HG02798 (cell line): ENCODE data around the gene CASS4.
"Not testable (repeated sequence)": the region's sequence is repeated elsewhere in the genome, so short reads cannot be mapped to it uniquely, and the experiment has no call there.

Experiments used
- ATAC-seq: cut with Tn5 transposase; IDR thresholded peaks from one replicate; pipeline ENCODE4 v1.9.1; 2021; ENCODE audit warnings: mild to moderate bottlenecking; ENCODE audit not compliant: unreplicated experiment, poor library complexity

CASS4 gene, protein sequence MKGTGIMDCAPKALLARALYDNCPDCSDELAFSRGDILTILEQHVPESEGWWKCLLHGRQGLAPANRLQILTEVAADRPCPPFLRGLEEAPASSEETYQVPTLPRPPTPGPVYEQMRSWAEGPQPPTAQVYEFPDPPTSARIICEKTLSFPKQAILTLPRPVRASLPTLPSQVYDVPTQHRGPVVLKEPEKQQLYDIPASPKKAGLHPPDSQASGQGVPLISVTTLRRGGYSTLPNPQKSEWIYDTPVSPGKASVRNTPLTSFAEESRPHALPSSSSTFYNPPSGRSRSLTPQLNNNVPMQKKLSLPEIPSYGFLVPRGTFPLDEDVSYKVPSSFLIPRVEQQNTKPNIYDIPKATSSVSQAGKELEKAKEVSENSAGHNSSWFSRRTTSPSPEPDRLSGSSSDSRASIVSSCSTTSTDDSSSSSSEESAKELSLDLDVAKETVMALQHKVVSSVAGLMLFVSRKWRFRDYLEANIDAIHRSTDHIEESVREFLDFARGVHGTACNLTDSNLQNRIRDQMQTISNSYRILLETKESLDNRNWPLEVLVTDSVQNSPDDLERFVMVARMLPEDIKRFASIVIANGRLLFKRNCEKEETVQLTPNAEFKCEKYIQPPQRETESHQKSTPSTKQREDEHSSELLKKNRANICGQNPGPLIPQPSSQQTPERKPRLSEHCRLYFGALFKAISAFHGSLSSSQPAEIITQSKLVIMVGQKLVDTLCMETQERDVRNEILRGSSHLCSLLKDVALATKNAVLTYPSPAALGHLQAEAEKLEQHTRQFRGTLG

DNA sequence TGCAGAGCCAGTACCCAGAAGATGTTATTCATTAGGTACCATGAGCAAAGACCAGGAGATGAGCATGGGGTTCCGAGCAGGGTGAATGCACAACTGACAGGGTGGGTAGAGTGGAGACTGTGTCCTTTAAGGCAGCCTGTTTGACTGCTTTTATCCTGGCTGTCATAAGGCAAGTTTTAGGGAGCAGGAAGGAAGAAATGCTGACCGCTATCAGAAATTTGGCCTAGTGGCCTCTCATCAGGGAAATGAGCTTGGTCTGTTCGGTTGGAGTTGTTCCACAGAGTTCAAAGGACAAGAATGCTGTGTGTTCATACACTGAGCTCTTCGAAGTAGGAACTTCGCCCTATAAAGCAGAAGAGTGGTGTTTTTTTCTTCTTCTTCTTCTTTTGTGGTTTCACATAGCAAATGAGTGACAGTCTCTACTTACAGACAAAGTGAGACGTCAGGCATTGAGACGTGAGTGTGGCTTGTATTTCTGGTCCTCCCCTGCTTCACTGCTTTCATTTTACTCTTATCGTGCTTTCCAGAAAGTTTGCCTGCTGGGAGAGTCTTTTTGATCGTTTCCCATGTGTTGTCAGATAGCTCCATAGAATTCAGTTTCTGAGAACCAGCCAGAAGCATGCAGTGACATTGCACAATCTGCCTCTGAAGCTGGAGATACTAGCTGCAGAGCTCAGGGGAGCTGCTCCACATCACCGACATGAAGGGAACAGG, at the start of gene CASS4:
CASS4 (plus strand) TSS at position 502 of the 714 bp plus-strand sequence; CDS start at position 701, 199 bp downstream.
- ATAC-seq: peak; percentile 57

- no peak for ATAC-seq
Observed at GRCh38 chr20:56362833-56363413, 49.1 kb upstream of the CASS4 start.

- no peak for ATAC-seq
Observed at GRCh38 chr20:56363491-56363890, 48.6 kb upstream of the CASS4 start.

GRCh38 chr20:56368351-56369134, 43.5 kb upstream of the CASS4 start:
- ATAC-seq: no peak

DNA sequence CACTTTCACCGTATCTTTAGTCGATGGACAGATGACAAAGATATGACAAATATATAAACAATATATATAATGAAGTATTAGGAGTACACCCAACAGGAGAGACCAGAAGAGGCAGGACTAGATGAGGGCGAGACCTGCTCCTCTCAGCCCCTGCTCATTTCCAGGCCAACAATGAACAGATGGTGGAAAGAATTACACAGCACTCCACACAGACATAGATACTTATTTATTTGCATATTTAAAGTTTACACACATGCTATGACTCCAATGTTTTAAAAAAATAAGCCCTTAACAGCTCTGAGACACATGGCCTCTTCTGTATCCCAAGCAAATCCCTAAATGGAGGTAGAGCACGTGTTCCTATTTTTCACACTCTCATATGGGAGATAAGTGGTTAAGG, 42.9 kb upstream of the CASS4 start:
- ATAC-seq: no peak

DNA sequence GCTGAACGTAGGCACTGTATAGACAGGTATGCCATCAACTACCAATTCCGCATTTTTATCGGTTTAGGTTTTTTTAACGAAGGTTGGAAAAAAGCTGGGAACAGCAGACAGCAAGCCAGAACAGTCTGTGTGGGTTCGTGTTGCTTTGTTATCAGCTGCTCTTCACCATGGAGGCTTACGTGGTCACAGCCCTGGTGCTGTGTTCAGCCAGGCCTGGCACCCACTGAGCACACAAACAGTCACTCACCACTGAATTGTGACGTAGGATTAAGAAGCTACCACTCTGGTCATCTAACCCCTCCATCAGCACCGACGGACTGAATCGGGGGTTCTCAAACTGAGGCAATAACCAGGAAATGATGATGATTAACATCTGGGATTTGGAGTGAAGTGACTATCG, 40.1 kb upstream of the CASS4 start:
- no peak for ATAC-seq

- ATAC-seq: no peak
Observed at GRCh38 chr20:56372850-56373249, 39.2 kb upstream of the CASS4 start.

GRCh38 chr20:56373942-56374341, 38.1 kb upstream of the CASS4 start:
- no peak for ATAC-seq

- ATAC-seq: no peak
Observed at GRCh38 chr20:56376331-56376730, 35.7 kb upstream of the CASS4 start.

DNA sequence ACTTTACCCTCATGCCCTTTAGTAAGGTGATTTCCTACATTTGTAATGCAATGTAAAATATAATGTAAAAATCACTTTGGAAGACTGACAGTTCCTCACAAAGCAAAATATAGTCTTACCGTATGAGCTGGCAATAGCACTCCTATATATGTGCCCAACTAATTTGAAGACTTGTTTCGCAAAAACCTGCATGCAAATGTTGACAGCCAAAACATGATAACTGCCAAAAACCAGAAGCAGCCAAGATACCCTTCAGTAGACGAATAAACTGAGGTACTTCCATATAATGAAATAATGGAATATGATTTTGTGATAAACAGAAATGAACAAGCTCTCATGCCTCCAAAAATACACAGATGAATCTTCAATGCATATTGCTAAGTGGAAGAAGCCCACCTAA, 33.7 kb upstream of the CASS4 start:
- no peak for ATAC-seq

GRCh38 chr20:56380375-56380774, 31.7 kb upstream of the CASS4 start:
- ATAC-seq: no peak

DNA sequence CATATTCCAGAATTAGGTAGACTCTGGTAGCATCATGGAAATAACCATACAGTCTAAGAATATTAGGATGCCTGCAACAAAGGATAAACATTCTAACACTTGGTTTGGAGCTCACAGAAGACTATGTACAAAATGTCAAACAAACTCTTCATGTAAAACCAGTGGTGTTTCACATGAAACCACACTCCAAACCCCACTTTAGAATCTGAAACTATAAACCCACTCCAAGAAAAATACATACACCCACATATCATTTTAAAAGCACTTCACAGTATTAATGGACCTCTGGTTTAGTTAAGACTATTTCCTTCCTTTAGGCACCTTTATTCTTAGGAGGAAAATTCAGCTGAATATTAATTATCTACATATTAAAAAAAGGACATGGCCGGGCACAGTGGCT, 30.6 kb upstream of the CASS4 start:
- ATAC-seq: peak; percentile 52

- no peak for ATAC-seq
Observed at GRCh38 chr20:56382696-56383095, 29.4 kb upstream of the CASS4 start.

GRCh38 chr20:56383334-56383733, 28.7 kb upstream of the CASS4 start:
- ATAC-seq: no peak

GRCh38 chr20:56385130-56385529, 26.9 kb upstream of the CASS4 start:
- no peak for ATAC-seq

- no peak for ATAC-seq
Observed at GRCh38 chr20:56386219-56386618, 25.8 kb upstream of the CASS4 start.

- no peak for ATAC-seq
Observed at GRCh38 chr20:56388882-56389281, 23.2 kb upstream of the CASS4 start.

DNA sequence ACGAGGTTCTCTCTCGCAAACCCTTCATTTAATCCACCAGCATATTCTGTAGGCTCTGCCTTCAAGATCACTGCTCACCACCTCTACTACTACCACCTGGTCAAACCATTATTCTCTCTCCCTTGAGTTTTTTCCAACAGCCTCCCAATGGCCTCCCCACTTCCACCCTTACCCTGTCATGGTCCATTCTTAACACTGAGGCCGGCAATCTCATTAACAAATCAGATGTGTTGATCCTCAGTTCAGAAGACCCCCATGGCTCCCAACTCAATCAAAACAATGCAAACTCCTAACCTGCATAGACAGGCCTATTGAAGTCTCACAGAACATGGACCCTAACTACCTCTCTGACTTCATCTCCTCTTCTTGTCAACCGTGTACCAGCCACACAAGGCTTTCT, 22.3 kb upstream of the CASS4 start:
- ATAC-seq: no peak

DNA sequence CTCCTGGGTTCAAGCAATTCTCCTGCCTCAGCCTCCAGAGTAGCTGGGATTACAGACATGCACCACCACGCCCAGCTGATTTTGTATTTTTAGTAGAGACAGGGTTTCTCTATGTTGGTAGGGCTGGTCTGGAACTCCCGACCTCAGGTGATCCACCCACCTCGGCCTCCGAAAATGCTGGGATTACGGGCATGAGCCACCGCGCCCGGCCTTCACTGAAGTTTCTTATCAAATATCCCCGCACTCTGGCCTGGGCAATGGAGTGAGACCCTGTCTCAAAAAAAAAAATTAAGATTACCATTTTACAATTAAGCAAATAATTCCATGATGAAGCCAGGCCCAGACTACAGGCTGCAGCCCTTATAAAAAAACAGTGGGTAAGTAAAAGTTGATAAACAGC, 21.7 kb upstream of the CASS4 start:
- not testable (repeated sequence) for ATAC-seq

DNA sequence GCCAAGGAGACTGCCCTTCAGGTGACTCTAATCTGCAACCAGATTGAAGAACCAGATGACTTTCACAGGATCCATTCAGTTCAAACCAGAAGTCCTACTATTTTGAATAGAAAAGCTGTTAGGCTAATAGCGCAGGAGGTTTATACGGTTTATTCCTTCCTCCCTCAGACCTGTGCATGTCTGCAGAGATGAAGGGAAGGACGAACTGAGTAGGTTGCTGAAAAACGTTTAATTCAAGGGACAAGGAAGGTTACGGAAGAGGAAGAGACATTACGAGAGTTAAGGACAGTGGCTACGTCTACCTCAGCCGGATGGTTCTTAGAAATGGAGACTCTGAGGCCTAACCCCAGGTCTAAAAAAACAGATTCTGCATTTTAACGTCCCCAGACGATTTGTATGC, 21.0 kb upstream of the CASS4 start:
- ATAC-seq: no peak
